ENCODE measurements around the gene PGAM2.

Gene PGAM2

DNA sequence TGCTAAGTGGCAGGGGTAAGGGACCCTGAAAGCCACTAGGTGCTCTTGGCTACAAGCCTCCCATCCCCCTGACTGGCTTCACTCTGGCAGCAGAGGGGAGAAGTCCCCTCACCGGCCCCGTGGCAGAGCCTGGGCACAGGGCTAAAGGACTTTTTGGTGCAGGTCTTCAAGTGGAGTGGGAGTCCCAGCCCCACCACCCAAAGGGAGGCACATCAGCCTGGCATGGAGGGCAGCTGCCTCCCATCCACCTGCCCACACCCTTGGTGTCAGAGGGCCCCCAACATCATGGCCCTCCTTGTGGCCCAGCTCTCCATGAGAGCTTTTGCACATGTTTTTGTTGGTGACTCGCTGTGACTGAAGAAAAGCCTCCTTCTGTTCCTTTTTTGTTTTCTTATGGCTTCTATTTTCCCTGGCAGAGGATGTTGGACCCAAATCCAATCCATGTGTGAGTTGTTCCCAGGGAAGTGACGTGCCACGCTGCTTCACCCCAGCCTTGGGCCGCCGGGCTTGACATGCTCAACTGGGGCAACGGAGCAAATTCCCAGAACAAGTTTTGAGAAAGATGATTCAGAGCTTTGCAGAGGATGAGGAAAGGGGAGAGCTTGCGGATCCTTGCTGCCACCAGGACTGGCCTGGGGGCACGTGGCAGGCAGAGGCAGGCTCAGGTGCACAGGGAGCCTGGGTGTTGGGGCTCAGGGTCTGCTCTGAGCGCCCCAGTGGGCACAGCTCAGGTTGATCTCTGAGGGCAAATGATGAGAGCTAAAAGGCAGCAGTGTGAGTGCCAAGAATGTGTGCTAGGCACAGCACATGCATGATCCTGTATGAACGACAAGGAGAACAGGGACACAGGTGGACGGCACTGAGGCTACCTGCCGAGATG, 36.8 kb upstream of the PGAM2 start:
- peak; percentile 31 for DNase-seq (ENCODE audit: low read depth)
- H3K4me3 ChIP-seq (ENCODE audit: low read depth, low read length), result no peak overlapping the region
- TF ChIP-seq, protein P1, sequence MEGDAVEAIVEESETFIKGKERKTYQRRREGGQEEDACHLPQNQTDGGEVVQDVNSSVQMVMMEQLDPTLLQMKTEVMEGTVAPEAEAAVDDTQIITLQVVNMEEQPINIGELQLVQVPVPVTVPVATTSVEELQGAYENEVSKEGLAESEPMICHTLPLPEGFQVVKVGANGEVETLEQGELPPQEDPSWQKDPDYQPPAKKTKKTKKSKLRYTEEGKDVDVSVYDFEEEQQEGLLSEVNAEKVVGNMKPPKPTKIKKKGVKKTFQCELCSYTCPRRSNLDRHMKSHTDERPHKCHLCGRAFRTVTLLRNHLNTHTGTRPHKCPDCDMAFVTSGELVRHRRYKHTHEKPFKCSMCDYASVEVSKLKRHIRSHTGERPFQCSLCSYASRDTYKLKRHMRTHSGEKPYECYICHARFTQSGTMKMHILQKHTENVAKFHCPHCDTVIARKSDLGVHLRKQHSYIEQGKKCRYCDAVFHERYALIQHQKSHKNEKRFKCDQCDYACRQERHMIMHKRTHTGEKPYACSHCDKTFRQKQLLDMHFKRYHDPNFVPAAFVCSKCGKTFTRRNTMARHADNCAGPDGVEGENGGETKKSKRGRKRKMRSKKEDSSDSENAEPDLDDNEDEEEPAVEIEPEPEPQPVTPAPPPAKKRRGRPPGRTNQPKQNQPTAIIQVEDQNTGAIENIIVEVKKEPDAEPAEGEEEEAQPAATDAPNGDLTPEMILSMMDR (conservative IDR thresholded peaks at IDR 0.05; ENCODE audit: low read depth, low read length), result no peak

DNA sequence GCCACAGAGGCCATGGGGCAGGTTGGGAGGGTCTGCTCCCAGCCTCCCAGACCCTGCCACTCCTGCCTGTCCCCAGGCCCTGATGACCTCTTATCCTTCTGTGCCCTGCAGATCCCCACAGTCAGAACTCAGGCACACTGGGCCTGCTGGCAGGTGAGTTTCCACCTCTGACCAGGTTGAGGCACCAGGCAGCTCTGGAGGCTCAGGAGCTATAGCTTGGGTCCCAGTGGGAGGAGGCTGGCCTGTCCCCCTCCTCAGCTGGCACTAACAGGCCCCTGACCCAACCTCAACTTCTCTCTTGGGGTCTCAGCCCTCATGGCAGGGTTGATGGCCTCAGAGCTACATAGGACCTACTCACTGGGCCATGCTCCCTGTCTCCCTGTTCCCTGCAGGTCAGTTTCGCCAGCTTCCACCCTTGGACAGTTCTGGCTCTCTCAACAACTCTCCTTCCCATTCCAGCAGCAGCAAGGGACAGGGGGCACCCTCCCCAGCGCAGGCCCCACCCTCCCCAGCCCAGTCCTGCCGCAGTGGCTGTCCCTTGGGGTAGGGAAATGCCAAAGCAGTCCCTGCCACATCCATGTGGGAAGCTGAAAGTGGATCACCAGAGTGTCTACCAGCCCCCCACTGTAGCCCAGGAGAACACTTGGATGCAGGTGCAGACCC, 36.1 kb upstream of the PGAM2 start:
- no peak for DNase-seq (ENCODE audit: low read depth)
- TF ChIP-seq, protein P1 (conservative IDR thresholded peaks at IDR 0.05; ENCODE audit: low read depth, low read length), result no peak
- no peak overlapping the region for H3K4me3 ChIP-seq (ENCODE audit: low read depth, low read length)

DNA sequence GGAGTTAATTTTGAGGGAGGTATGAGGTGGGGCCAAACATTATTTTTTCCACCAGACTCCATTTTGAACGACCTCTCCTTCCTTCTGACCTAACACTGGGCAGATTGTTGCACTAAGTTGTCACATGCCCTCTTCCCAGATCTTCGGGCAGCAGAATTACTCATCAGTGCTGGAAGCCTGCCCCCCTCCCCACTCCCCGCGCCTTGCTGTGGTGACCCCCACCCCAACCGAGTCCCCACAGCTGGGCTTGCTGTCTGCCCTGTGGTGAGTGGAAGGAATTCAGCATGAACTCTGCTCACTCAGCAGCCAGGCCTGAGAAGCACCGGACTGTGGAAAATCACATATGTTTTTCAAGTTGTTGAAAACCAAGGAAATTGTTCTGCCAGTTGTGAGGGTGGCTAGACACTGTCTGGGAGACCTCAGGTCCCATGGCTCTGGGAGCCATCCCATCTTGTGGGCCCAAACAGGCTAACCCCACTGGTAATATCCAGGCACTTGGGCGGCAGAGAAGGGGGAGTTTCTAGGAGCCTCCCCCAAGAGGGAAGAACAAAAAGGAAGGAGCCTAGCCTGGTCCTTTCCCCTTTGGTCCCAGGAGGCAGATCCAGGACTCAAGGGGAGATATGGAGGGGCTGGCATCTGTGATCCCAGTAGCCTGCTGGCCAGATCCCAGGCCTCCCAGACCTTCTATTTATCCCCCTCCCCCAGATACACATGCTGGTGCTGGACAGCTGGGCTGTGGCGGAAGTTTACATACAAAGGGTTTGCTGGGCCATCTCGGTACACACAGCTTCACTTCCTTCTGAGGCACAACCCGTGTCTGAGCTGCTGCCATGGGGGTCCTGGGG, 35.3 kb upstream of the PGAM2 start:
- TF ChIP-seq, protein P1 (conservative IDR thresholded peaks at IDR 0.05; ENCODE audit: low read depth, low read length), result no peak
- peak; percentile 96 for DNase-seq (ENCODE audit: low read depth)
- no peak overlapping the region for H3K4me3 ChIP-seq (ENCODE audit: low read depth, low read length)

DNA sequence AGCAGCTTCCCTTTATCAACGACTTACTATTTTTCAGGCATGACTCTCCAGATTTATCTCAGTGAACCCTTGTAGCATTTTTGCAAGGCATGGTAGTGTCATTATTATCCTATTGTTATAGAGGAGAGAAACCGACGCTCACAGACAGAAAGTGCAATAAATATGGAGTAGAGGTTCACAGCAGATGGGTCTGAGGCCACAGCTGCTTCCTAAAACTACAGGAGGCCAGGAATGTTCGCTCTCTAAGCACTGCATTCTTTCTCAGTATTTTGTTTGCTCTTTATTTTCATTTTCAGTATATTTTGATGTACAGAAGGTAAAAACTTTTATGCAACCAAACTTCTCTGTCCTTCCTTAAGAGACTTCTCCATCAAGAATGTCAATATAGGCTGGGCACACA, 34.3 kb upstream of the PGAM2 start:
- H3K4me3 ChIP-seq (ENCODE audit: low read depth, low read length), result no peak overlapping the region
- TF ChIP-seq, protein P1 (conservative IDR thresholded peaks at IDR 0.05; ENCODE audit: low read depth, low read length), result no peak
- peak; percentile 88 for DNase-seq (ENCODE audit: low read depth)

DNA sequence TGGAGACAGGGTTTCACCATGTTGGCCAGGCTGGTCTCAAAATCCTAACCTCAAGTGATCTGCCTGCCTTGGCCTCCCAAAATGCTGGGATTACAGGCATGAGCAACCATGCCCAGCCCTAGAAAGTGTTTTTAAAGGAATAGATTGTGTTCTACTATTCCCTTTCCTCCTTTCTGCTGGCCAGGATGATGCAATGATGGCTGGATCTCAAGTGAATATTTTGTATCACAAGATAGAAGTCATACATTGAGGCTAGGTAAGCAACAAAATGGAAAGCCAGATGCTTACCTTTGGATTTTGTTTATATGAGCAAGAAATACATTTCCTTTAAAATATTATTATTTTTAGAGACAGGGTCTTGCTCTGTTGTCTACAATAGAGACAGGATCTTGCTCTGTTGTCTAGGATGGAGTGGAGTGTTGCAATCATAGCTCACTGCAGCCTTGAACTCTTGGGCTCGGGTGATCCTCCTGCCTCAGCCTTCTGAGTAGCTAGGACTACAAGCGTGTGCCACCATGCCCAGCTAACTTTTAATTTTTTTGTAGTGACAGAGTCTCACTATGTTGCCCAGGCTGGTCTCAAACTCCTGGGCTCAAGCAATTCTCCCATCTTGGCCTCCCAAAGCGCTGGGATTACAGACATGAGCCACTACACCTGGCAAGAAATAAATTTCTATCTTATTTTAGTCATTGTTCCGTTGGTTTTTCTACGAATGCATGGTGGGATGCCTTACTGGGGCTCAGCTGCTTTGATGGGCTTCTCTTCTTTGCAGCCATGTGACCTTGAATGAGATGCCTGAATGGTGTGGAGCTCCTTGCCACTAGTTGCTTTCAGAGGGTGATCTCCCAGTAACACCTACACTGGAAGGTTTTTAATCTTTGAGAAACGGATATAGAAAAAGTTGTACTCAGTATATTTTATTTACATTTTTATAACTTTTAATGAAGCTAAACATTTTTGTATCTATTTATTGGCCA, 33.0 kb upstream of the PGAM2 start:
- no peak overlapping the region for H3K4me3 ChIP-seq (ENCODE audit: low read depth, low read length)
- TF ChIP-seq, protein P1 (conservative IDR thresholded peaks at IDR 0.05; ENCODE audit: low read depth, low read length), result no peak
- no peak for DNase-seq (ENCODE audit: low read depth)

Measured in choroid plexus epithelial cell (primary cell).